Heart left ventricle (tissue), 16 donors: ENCODE data around the gene ZG16B. TPM values are rescaled to one million over a fixed set of nuclear protein-coding genes. Genes with fewer than 3 reads are reported as not detected.

Source experiments
- ATAC-seq, 4 donors: fragments of 200-7000 bp; cut with Tn5 transposase; one replicate each; pipeline ENCODE4 v1.9.1; 2020 to 2022; ENCODE audit warnings: moderate library complexity in 4 of 4, mild to moderate bottlenecking in 3 of 4, moderate number of reproducible peaks in 1 of 4
- DNase-seq, 5 donors: peaks; one replicate each; pipeline ENCODE4 v3.0.0-alpha.2; 2020
- H3K27ac ChIP-seq, 12 donors: fragments of 200-600 bp; sonication (generic) in 4 of 12; one replicate each; pipeline versions ENCODE4 v1.5.0 to v1.8.0; 2016 to 2022; ENCODE audit warnings: mild to moderate bottlenecking in 2 of 12
- H3K27me3 ChIP-seq, 9 donors: fragments of 200-600 bp; sonication (generic) in 2 of 9; one replicate each; pipeline versions ENCODE4 v1.5.1 to v1.8.0; 2016 to 2022; ENCODE audit warnings: mild to moderate bottlenecking in 3 of 9
- H3K36me3 ChIP-seq, 9 donors: fragments of 200-600 bp; sonication (generic) in 2 of 9; one replicate each; pipeline versions ENCODE4 v1.5.0 to v1.8.0; 2018 to 2022; ENCODE audit warnings: mild to moderate bottlenecking in 2 of 9
- H3K4me1 ChIP-seq, 12 donors: fragments of 200-600 bp; sonication (generic) in 4 of 12; one replicate each; pipeline versions ENCODE4 v1.5.0 to v1.8.0; 2016 to 2022; ENCODE audit warnings: mild to moderate bottlenecking in 3 of 12
- H3K4me3 ChIP-seq, 12 donors: fragments of 200-600 bp; sonication (generic) in 4 of 12; one replicate each; pipeline versions ENCODE4 v1.5.0 to v1.8.0; 2017 to 2022; ENCODE audit warnings: mild to moderate bottlenecking in 9 of 12, moderate library complexity in 4 of 12
- H3K9me3 ChIP-seq, 12 donors: fragments of 200-600 bp; sonication (generic) in 4 of 12; one replicate each; pipeline versions ENCODE4 v1.5.0 to v1.8.0; 2016 to 2022; ENCODE audit warnings: mild to moderate bottlenecking in 1 of 12
- CTCF ChIP-seq, 12 donors: fragments of 200-600 bp; sonication (generic) in 4 of 12; IDR thresholded peaks; one replicate each; pipeline versions ENCODE4 v1.5.0 to v1.8.0; 2018 to 2022; ENCODE audit warnings: antibody characterized with exemption in 12 of 12, mild to moderate bottlenecking in 5 of 12
- POLR2A ChIP-seq, 2 donors: fragments of 450-650 bp; IDR thresholded peaks; one replicate each; pipeline ENCODE4 v1.6.1; 2017; ENCODE audit warnings: antibody characterized with exemption in 2 of 2, mild to moderate bottlenecking in 2 of 2, moderate library complexity in 2 of 2
- WGBS, 4 donors: extraction: QIAGEN DNeasy Blood & Tissue Kit in 2 of 4; methylation state at CpG; one replicate each; pipeline versions ENCODE4 v1.1.5 to v1.1.7; 2013 to 2018; 5-methylcytosine and 5-hydroxymethylcytosine counted together
- intact Hi-C, 10 donors: fragments of 100-400 bp; cut with DNase I; formaldehyde crosslinking; loops; one replicate each; pipeline versions ENCODE4 v1.11.1 to v1.14.2; 2022
- polyA plus RNA-seq, 2 donors: library from polyadenylated mRNA; stranded (reverse); fragments of 200-250 nt; gene quantifications; one replicate each; pipeline ENCODE4 v1.2.3, GENCODE V29; 2013
- total RNA-seq, 9 donors: library from RNA; depleted of rRNA in 2 of 9; stranded (reverse); fragments of >200 nt in 2 of 9; fragmentation: NEBNext Ultra II Directional in 3 of 9; extraction: Animal tissue kit (Norgen Biotek cat#: 25700) in 3 of 9; gene quantifications; one replicate each; pipeline versions ENCODE4 v1.1.0 to v1.2.4, GENCODE V29; 2016 to 2023
- donor health status: ischemic (EF 13 %, LVEDD 7.1; RV severe dilation, severe dysfunction).
- donor health status: healthy with polysubstance abuse.
- donor health status: DM: no; HTN: yes; CAD: no.
- donor health status: DM: no; HTN: no; CAD: no.
- donor health status: ischemic (EF 25% LVEDD 6.9; RV normal size, moderate dysfunction).
- donor health status: ischemic (EF 25% LVEDD 5.7; RV mildly dilated, moderate dysfunction).
- donor health status: healthy.
- donor health status: DM: yes; HTN: yes; CAD: no.
- donor health status: ischemic (EF 35%, LVEDD 5.7; RV mildly dilated, moderate dysfunction).
- donor health status: nonischemic (EF 11% LVEDD 7.7; RV severe dilation, severe dysfunction).
- donor health status: DM: yes; HTN: yes; CAD: no.
- donor health status: PGD.
- donor health status: ischemic (EF 29% LVEDD 5.4; RV normal size, mild dysfunction).
- donor health status: nonischemic (EF 23%, LVEDD 6.1; RV moderate dilation, normal function).

ZG16B gene
- total and polyA plus RNA-seq, 11 donors: 0.50 to 3.0 TPM; not detected in 9

GRCh38 chr16:2806286-2806685 lies 23.8 kb upstream of the ZG16B start:
- 71 to 77% (median 75%) methylated on average over 5 of the region's 5 CpGs for whole genome bisulfite sequencing, 4 donors

GRCh38 chr16:2808181-2808580 lies 21.9 kb upstream of the ZG16B start:
- no peak for TF ChIP-seq CTCF (IDR thresholded peaks at IDR 0.05)
- no peak for TF ChIP-seq POLR2A (IDR thresholded peaks at IDR 0.05)
- no peak overlapping the region for H3K4me3 ChIP-seq
- H3K9me3 ChIP-seq: peaks cover 0 to 20% (median 12%) of the 10 kb centered on the region in 12 donors
- ATAC-seq: no peak
- intact Hi-C loops: no loop called here
- DNase-seq: no peak
- no peaks in the 10 kb centered on the region for H3K36me3 ChIP-seq
- peaks cover 0 to 9% (median 0%) of the 10 kb centered on the region in 12 donors for H3K4me1 ChIP-seq
- H3K27me3 ChIP-seq: peaks cover 0 to 18% (median 7%) of the 10 kb centered on the region in 9 donors
- 76 to 87% (median 85%) methylated on average over 7 of the region's 7 CpGs for WGBS, 4 donors
- no peak overlapping the region for H3K27ac ChIP-seq

More at GRCh38 chr16:2806286-2806685, 23.8 kb upstream of the ZG16B start:
- TF ChIP-seq POLR2A (IDR thresholded peaks at IDR 0.05): no peak
- no peak for TF ChIP-seq CTCF (IDR thresholded peaks at IDR 0.05)
- no peak overlapping the region for H3K27ac ChIP-seq
- H3K4me1 ChIP-seq: no peaks in the 10 kb centered on the region
- H3K9me3 ChIP-seq: peaks cover 0 to 24% (median 12%) of the 10 kb centered on the region in 12 donors
- H3K27me3 ChIP-seq: peaks cover 0 to 7% (median 3%) of the 10 kb centered on the region in 9 donors
- DNase-seq (no peak), ATAC-seq (no peak)
- intact Hi-C loops: no loop called here
- no peaks in the 10 kb centered on the region for H3K36me3 ChIP-seq
- H3K4me3 ChIP-seq: no peak overlapping the region

- ATAC-seq (no peak), DNase-seq (no peak)
- Histone ChIP-seq H3K4me1 (peaks cover 0 to 9% (median 0%) of the 10 kb centered on the region in 12 donors), H3K9me3 (peaks cover 0 to 10% (median 4%) of the 10 kb centered on the region in 12 donors), H3K4me3 (no peak overlapping the region), H3K27me3 (peaks cover 0 to 18% (median 7%) of the 10 kb centered on the region in 9 donors), H3K36me3 (no peaks in the 10 kb centered on the region), H3K27ac (no peak overlapping the region)
- whole genome bisulfite sequencing, 4 donors: 75 to 76% (median 76%) methylated on average over 3 of the region's 3 CpGs
- TF ChIP-seq POLR2A (IDR thresholded peaks at IDR 0.05) (no peak), CTCF (IDR thresholded peaks at IDR 0.05) (no peak)
- intact Hi-C loops: no loop called here
Observed at GRCh38 chr16:2809149-2809760, 20.8 kb upstream of the ZG16B start.

- no peak for ATAC-seq
- DNase-seq: no peak
- Histone ChIP-seq H3K36me3 (no peaks in the 10 kb centered on the region), H3K27ac (no peak overlapping the region), H3K4me3 (no peak overlapping the region), H3K27me3 (peaks cover 0 to 31% (median 8%) of the 10 kb centered on the region in 9 donors), H3K4me1 (peaks cover 0 to 9% (median 0%) of the 10 kb centered on the region in 12 donors), H3K9me3 (peaks cover 0 to 7% (median 0%) of the 10 kb centered on the region in 12 donors)
- 72 to 83% (median 78%) methylated on average over 5 to 6 of the region's 6 CpGs for WGBS, 4 donors
- TF ChIP-seq POLR2A (IDR thresholded peaks at IDR 0.05) (no peak), CTCF (IDR thresholded peaks at IDR 0.05) (no peak)
- intact Hi-C loops: no loop called here
Observed at GRCh38 chr16:2810651-2811050, 19.5 kb upstream of the ZG16B start.
